Hematopoietic multipotent progenitor cell treated with erythropoietin and hydrocortisone succinate and interleukin-3 and kit ligand, for 6 days (in vitro differentiated cells): ENCODE results near the gene PABPC1L2B.
"Not testable (repeated sequence)": the region's sequence is repeated elsewhere in the genome, so short reads cannot be mapped to it uniquely, and the experiment has no call there.

Experiments
- DNase-seq: peaks from one replicate; pipeline ENCODE4 v3.0.0-alpha.2; 2015

Gene PABPC1L2B

DNA sequence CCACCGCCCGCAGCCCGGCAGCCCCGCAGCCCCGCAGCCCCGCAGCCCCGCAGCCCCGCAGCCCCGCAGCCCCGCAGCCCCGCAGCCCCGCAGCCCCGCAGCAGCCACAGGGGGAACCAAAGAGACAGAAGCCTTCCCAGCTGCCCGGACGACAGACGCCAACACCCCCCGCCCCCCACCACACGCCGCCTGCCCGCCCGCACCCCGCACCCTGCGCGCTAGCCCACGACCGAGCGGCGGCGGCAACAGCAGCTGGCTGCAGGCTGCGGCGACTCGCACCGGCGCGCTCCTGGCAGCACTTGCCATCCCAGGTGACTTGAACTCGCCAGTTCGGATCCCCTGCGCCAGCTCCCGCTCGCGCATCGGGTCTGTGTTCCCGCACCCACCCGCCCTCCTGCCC, at the start of gene PABPC1L2B:
Gene PABPC1L2B, plus strand, starts transcription at position 207 of the 400 bp plus-strand sequence. CDS start 704 bp downstream, outside the sequence.
- not testable (repeated sequence) for DNase-seq

GRCh38 chrX:72959971-72960370, 42.8 kb upstream of the PABPC1L2B start:
- DNase-seq = not testable (repeated sequence)

DNA sequence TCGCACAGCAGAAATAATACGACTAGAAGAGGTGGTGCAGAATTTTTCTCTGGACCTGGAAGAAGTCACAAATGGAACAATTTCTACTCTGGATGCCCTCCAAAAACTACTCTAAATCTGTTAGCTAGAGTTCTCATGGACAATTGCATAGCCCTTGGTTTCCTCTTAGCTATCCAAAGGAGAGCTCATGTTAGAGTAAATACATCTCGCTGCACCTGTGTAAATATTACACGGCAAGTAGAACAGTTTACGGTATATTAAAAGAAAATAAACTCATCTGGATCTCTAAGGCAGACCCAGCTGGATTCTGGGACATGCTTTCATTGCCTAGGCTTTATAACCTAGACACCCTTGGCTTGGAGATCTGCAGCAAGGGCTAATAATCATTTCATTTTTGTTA, 30.9 kb upstream of the PABPC1L2B start:
- not testable (repeated sequence) for DNase-seq

- DNase-seq = not testable (repeated sequence)
Measured at GRCh38 chrX:72974885-72975284, 27.9 kb upstream of the PABPC1L2B start.

GRCh38 chrX:72980894-72981469, 21.8 kb upstream of the PABPC1L2B start:
- not testable (repeated sequence) for DNase-seq

DNA sequence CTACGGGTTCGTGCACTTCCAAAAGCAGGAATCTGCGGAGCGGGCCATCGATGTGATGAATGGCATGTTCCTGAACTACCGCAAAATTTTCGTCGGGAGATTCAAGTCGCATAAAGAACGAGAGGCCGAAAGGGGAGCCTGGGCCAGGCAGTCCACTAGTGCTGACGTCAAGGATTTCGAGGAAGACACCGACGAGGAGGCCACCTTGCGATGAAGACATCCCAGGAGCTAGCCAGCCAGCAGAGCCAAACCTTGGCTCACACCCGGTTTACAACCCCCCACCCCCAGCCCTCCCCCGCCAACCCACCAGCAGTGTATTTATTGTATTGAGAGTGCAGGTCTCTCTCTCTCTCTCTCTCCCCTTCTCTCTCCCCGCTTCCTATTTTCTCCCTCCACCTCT, 1.3 kb downstream of the PABPC1L2B start:
- not testable (repeated sequence) for DNase-seq

GRCh38 chrX:73021361-73022092, 18.8 kb downstream of the PABPC1L2B start:
- DNase-seq = no peak

GRCh38 chrX:73022093-73022445, 19.3 kb downstream of the PABPC1L2B start:
- DNase-seq = not testable (repeated sequence)

- DNase-seq = no peak
Measured at GRCh38 chrX:73028876-73029275, 26.1 kb downstream of the PABPC1L2B start.
